ENCODE data around the gene APBA2. TPM values are rescaled to one million over a fixed set of nuclear protein-coding genes. Genes with fewer than 3 reads are reported as not detected.

The APBA2 gene
- total and polyA plus RNA-seq, 2 of the 13 experiments (the other 11 are each of a cell fraction or from before 2014, with no cell fraction given): 0.62 to 2.3 TPM

DNA sequence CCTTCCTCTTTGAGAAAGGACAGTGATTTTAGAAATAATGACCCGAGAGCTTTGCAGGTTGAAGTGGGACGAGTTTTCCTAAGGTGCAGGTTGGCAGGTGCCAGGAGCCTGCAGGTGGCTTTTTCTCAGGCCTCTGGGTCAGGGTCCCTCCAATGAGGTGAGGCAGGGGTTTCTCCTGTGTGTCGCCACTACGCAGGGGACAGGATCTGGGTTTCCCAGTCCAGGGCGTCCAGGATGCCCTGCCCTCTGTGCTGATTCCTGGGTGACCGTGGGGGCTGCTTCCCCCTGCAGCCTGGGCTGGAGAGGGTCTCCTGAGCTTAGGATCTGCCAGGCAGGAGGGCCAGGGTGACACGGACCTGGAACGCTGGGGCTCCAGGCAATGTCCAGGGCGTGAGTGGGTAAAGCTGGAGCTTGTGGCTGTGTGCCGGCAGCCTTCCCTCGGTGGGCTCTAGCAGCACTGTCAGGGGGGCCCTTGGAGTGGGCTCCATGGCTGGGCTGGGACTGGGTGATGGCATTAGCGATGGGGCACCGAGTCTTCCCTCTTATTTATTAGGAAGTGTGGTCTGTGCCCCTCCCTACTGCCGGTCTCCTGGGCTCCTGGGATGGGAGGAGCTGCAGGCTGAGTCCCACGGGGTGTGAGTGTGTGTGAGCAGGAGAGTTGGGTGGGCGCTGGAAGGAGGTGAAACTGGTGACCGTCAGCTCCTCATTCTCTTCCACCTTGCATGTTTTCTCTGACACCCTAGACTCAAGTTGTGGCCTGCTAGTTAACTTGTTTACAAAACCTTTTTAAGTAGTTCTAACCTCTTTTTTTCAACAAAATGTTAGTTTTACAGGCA lies 1.8 kb downstream of the APBA2 start:
- no peaks in the 10 kb centered on the region for H3K79me2 ChIP-seq (ENCODE audit: insufficient read depth, low read length)
- no peak for ATAC-seq
- CTCF ChIA-PET (ENCODE audit: low intra/inter-chr PET ratio, low total read pairs): no interaction called here

More for the DNA sequence above, 1.8 kb downstream of the APBA2 start:
- no peaks in the 10 kb centered on the region for H3K9me3 ChIP-seq (ENCODE audit: low read length)
- H4K20me1 ChIP-seq (ENCODE audit: insufficient read depth, low read length): no peaks in the 10 kb centered on the region
- H3K27me3 ChIP-seq (ENCODE audit: control insufficient read depth in 1 of 2, insufficient read depth in 2 of 2, low read length in 2 of 2): peaks cover 3 to 27% of the 10 kb centered on the region in 2 experiments; a peak in 3 of 5 replicates
- POLR2A ChIA-PET: no interaction called here
- TF ChIP-seq PRDM15 (CRISPR knock-in tag; IDR thresholded peaks at IDR 0.05) (no peak), SMARCE1 (IDR thresholded peaks at IDR 0.05; ENCODE audit: borderline replicate concordance) (no peak), ZBTB33 (CRISPR knock-in tag; IDR thresholded peaks at IDR 0.05) (no peak), HNF1A (IDR thresholded peaks at IDR 0.05; ENCODE audit: low read depth) (no peak), HNF1A (CRISPR knock-in tag; IDR thresholded peaks at IDR 0.05; ENCODE audit: borderline replicate concordance) (no peak), NR2C2 (CRISPR knock-in tag; IDR thresholded peaks at IDR 0.05; ENCODE audit: borderline replicate concordance) (no peak), ZBTB1 (CRISPR knock-in tag; IDR thresholded peaks at IDR 0.05; ENCODE audit: borderline replicate concordance) (no peak)
- no peaks in the 10 kb centered on the region for H3K36me3 ChIP-seq (replicated peaks in 1 of 2; ENCODE audit: control insufficient read depth in 1 of 2, insufficient read depth in 2 of 2, low read length in 2 of 2)
- no peak overlapping the region for H3K27ac ChIP-seq (ENCODE audit: extremely low read length, insufficient read depth, low read length)
- FAIRE-seq (no peak), DNase-seq (ENCODE audit: low spot score) (no peak)
- no peak overlapping the region for H3K9ac ChIP-seq (ENCODE audit: insufficient read depth, low read depth, low read length)
- intact Hi-C loops (cut with micrococcal nuclease; ENCODE audit: unreplicated experiment) (no loop called here), in situ Hi-C loops (cut with HindIII; ENCODE audit: extremely low pct_ligation_motif_present, low pct_unique_long_range_greater_than_20kb) (no loop called here)
- no TSS peak for BruUV-seq (replicated peaks)
- no peak overlapping the region for H3K4me3 ChIP-seq (replicated peaks in 1 of 3; ENCODE audit: insufficient read depth in 1 of 3, low read depth in 2 of 3, low read length in 3 of 3)
- 26% methylated on average over 9 of the region's 17 CpGs for WGBS (ENCODE audit: low lambda C conversion rate)
- peaks cover 24% of the 10 kb centered on the region for H3K4me1 ChIP-seq (ENCODE audit: insufficient read depth, low read length)
- no peak overlapping the region for H3K4me2 ChIP-seq (ENCODE audit: low read depth, low read length)
- H2AFZ ChIP-seq (ENCODE audit: low read length): no peak overlapping the region

Measured in HepG2 (cell line).